Vagina (tissue), 2 donors: ENCODE measurements around the gene SEPTIN6.

ENCODE experiments used
- CTCF ChIP-seq, 3 experiments: fragments of 450-650 bp in 2 of 3; fragments of 200-600 bp in 1 of 3; sonication (generic) in 1 of 3; IDR thresholded peaks; one replicate each; pipeline ENCODE4 v1.5.1; 2017 to 2019; ENCODE audit warnings: antibody characterized with exemption in 3 of 3, mild to moderate bottlenecking in 2 of 3, moderate library complexity in 2 of 3
- POLR2AphosphoS5 ChIP-seq, 2 donors: sonication (generic); formaldehyde crosslinking; IDR thresholded peaks; one replicate each; pipeline ENCODE4 v1.9.0; 2017; ENCODE audit warnings: antibody characterized with exemption in 2 of 2, mild to moderate bottlenecking in 2 of 2, low read depth in 1 of 2; ENCODE audit not compliant: insufficient read depth in 1 of 2

DNA sequence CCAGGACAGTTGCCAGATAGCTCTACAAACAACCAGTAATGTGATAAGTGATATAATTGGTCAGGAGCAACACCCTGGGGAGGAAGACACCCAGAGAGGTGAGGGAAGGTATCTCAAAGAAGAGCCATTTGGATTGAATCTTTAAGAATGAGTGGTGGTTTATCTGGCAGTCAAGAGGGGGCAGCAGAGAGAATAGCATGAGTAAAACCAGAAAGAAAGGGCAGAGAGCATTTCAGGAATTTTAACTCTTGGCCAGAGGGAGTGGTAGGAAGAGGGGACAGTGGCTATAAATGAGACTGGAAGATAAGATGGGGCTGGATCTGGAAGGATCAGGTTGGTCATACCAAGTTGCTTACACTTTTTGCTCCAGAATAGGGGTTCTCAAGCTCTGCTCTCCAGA is 5.9 kb upstream of the SEPTIN6 start:
- TF ChIP-seq CTCF (IDR thresholded peaks at IDR 0.05) (peak in 1 of 3 experiments; percentile 8), POLR2AphosphoS5 (IDR thresholded peaks at IDR 0.05; ENCODE audit: insufficient read depth in 1 of 2, low read depth in 1 of 2) (no peak)
